Stimulated activated CD8-positive, alpha-beta memory T cell treated with anti-CD3 and anti-CD28 coated beads, Interleukin-4, amount 100 ng/mL, for 4 hours (primary cell): ENCODE data around the gene PARD6B.
"Not testable (repeated sequence)": the region's sequence is repeated elsewhere in the genome, so short reads cannot be mapped to it uniquely, and the experiment has no call there.

Experiments used
- DNase-seq, 2 donors: peaks; one replicate each; pipeline ENCODE4 v3.0.0-alpha.2; 2020; ENCODE audit warnings: low read depth in 2 of 2, low spot score in 1 of 2

Gene PARD6B

GRCh38 chr20:50772420-50773185, 41.2 kb downstream of the PARD6B start:
- DNase-seq, result no peak

GRCh38 chr20:50774515-50774914, 43.1 kb downstream of the PARD6B start:
- DNase-seq, result no peak

- DNase-seq, result no peak
Measured at GRCh38 chr20:50776122-50776817, 44.9 kb downstream of the PARD6B start.

- DNase-seq, result no peak
Measured at GRCh38 chr20:50777373-50777772, 46.0 kb downstream of the PARD6B start.

- DNase-seq, result not testable (repeated sequence)
Measured at GRCh38 chr20:50778994-50779393, 47.6 kb downstream of the PARD6B start.

- no peak for DNase-seq
Measured at GRCh38 chr20:50783390-50783789, 52.0 kb downstream of the PARD6B start.

- no peak for DNase-seq
Measured at GRCh38 chr20:50783903-50784302, 52.5 kb downstream of the PARD6B start.

GRCh38 chr20:50784464-50784863, 53.1 kb downstream of the PARD6B start:
- DNase-seq, result no peak

- no peak for DNase-seq
Measured at GRCh38 chr20:50786703-50787102, 55.3 kb downstream of the PARD6B start.

- DNase-seq, result no peak
Measured at GRCh38 chr20:50787181-50787580, 55.8 kb downstream of the PARD6B start.

GRCh38 chr20:50788045-50788991, 56.9 kb downstream of the PARD6B start:
- no peak for DNase-seq

- no peak for DNase-seq
Measured at GRCh38 chr20:50789968-50790650, 58.7 kb downstream of the PARD6B start.

- peak; percentile 48 to 49 for DNase-seq
Measured at GRCh38 chr20:50790651-50791277, 59.4 kb downstream of the PARD6B start.

- no peak for DNase-seq
Measured at GRCh38 chr20:50792708-50793574, 61.6 kb downstream of the PARD6B start.

- not testable (repeated sequence) for DNase-seq
Measured at GRCh38 chr20:50793575-50794016, 62.2 kb downstream of the PARD6B start.

- DNase-seq, result no peak
Measured at GRCh38 chr20:50794181-50794845, 62.9 kb downstream of the PARD6B start.

- peak; percentile 44 to 65 for DNase-seq
Measured at GRCh38 chr20:50794846-50795634, 63.7 kb downstream of the PARD6B start, which contains the start of gene BCAS4. Gene BCAS4 (plus strand): TSS chr20:50795061. CDS start chr20:50795084, 23 bp downstream.

- no peak for DNase-seq
Measured at GRCh38 chr20:50797142-50797541, 65.8 kb downstream of the PARD6B start.
